ENCODE results near the gene TBL1XR1. TPM values are rescaled to one million over a fixed set of nuclear protein-coding genes. Genes with fewer than 3 reads are reported as not detected.
A peak's percentile ranks its signal among the peaks of the same experiment; 100 is the strongest.

TBL1XR1 gene
- total RNA-seq, 1 donor from 2014 or later: 64.9 TPM

- DNase-seq (ENCODE audit: extremely low read depth, low read depth, low spot score): no peak
These were observed 127.6 kb downstream of the TBL1XR1 start for GRCh38 chr3:177069514-177070329.

GRCh38 chr3:177068967-177069366 is 128.3 kb downstream of the TBL1XR1 start:
- no peak for DNase-seq (ENCODE audit: extremely low read depth, low read depth, low spot score)

DNA sequence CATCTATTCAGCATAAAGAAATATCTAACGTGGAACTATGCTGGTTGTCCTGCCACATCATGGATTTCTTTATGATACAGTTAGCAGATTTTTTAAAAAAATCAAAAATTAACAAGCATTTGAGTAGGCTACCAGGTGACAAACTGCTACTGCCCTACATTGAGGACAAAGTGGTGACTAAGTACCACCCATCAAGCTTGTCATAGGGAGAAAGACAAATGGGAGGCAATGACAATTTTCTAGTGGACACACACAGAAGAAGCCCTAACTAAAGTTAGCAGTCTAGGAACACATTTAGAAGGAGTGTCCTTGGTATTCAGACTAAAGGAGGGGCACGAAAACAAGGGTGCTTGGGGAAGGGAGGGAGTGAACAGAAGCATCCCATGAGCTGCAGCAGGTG is 131.2 kb downstream of the TBL1XR1 start:
- DNase-seq (ENCODE audit: extremely low read depth, low read depth, low spot score): no peak

DNA sequence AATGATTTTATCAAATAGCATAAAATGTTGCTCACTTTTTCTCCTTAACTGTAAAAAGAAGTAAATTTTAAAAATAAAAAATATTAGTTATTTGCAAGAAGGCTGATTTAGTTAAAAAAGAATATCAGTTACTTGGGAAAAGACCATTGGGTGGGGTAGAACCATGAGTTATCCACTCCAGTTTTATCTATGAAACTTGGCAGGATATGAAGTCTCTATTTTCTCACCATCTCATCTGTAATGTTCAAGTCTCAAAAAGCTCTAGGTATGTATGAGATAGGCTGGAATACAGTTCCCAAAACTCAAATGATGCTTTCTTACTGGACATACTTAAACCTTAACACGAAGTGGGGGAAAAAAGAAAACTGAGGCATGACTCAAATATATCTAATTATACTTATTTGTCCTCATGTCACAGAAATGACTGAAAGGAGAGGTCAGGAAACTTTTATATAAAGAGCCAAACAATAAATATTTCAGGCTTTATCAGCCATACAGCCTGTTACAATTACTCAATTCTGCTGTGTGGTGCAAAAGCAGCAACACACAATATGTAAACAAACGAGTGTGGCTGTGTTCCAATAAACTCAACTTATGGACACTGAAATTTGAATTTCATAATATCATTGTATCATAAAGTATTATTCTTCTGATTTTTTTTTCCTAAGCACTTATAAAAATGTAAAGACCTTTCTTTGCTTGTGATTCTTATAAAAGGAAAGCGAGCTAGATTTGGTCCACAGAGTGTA is 131.8 kb downstream of the TBL1XR1 start:
- no peak for DNase-seq (ENCODE audit: extremely low read depth, low read depth, low spot score)

DNA sequence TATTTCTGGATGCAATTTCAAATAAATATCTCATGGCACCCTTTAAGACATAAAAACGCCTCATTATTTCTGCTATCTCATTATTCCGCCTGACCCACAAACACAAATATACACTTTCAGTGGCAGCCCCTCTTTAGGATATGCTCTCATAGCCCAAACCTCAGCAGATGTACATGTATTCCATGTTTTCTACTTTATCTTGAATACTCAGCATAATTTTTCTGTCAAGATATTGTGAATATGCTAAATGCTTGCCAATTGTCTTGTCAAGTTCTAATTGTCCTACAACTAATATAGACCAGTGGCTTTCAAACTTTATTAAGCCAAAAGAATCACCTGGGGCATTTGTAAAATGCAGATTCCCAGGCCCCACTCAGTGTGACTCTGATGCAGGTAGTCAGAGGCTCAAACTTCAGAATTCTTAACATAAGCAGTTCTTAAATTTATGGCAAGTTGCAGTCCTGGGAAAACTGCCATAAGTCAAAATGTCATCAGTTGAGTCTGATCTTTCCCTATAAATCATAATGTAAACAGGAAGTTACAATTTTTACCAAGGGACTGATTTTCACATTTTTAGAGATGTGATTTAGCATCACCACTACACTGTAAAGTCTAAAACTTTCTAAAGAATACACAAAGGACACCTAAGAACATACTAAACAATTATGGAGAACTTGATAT is 135.1 kb downstream of the TBL1XR1 start:
- no peak for DNase-seq (ENCODE audit: extremely low read depth, low read depth, low spot score)

DNA sequence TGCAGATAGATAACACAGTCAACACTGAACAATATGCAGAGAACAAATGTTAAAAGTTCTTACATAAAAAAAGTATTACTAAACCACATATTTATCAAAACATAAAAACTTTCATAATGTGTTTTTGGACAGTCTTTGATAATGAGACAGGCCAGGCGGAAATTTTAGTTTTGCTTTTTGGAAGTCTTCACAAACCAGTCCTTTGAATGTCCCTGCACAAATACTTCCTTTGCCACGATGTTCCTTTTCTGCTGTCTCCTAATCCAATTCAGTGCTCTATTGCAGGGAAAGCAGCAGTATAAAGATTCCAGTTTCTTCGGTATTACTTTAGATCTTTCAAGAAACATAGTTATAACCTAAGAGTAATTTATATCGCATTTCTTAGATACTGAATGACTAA is 135.9 kb downstream of the TBL1XR1 start:
- DNase-seq (ENCODE audit: extremely low read depth, low read depth, low spot score): no peak

DNA sequence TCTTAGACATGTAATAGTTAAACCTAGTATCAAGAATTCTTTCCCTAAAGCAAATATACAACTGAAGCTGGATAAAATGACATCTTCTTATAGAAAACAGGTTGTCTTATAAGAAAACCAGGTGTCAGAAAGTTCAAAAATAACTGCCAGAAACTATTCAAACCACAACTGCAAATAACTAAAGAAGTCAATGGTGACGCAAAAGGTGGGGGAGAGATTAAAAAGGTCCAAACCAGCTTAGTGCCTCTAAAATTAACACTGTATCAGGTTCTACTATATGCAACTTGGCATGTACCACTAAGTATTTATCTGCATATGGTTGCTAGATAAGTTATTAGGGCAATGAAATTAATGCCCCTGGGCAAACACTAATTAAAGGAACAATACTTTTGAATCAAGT is 136.8 kb downstream of the TBL1XR1 start:
- no peak for DNase-seq (ENCODE audit: extremely low read depth, low read depth, low spot score)

DNA sequence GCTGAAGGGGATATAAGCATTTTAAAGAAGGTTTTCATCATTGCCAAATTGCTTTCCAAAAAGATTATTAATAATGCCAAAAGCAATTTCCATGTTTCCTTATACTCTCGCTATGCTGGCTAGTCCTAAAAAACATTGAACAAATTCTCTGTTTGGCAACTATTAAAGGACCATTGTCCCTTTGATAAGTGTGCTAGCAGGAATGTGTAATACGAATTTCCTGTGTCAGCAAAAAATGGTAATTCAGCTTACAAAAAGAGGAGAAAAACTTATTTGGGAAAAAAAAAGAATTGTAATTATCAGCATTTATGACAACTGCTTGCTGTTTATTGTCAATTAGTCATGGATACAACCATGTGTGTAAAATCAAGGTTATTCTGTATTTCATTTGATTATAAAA is 138.6 kb downstream of the TBL1XR1 start:
- no peak for DNase-seq (ENCODE audit: extremely low read depth, low read depth, low spot score)

GRCh38 chr3:177057768-177058167 is 139.5 kb downstream of the TBL1XR1 start:
- no peak for DNase-seq (ENCODE audit: extremely low read depth, low read depth, low spot score)

- no peak for DNase-seq (ENCODE audit: extremely low read depth, low read depth, low spot score)
These were observed 140.4 kb downstream of the TBL1XR1 start for GRCh38 chr3:177056927-177057326.

GRCh38 chr3:177055605-177056571 is 141.4 kb downstream of the TBL1XR1 start:
- no peak for DNase-seq (ENCODE audit: extremely low read depth, low read depth, low spot score)

DNA sequence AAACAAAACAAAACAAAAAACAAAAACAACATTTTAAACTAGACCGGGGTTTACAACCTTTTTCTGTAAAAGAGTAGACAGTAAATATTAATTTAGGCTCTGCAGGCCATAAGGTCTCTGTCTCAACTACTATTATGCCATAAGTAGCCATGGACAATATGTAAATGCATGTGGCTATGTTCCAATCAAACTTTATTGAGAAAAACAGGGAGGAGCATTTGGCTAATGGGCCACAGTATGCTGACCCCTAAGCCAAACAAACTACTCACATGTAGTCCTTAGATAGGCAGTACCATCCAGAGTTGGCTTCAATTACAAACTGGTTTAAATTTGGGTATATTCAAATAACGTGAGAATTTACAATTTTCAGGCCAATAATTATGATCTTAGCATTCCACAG is 144.2 kb downstream of the TBL1XR1 start:
- DNase-seq (ENCODE audit: extremely low read depth, low read depth, low spot score): no peak

GRCh38 chr3:177051411-177051810 is 145.9 kb downstream of the TBL1XR1 start:
- DNase-seq (ENCODE audit: extremely low read depth, low read depth, low spot score): no peak

DNA sequence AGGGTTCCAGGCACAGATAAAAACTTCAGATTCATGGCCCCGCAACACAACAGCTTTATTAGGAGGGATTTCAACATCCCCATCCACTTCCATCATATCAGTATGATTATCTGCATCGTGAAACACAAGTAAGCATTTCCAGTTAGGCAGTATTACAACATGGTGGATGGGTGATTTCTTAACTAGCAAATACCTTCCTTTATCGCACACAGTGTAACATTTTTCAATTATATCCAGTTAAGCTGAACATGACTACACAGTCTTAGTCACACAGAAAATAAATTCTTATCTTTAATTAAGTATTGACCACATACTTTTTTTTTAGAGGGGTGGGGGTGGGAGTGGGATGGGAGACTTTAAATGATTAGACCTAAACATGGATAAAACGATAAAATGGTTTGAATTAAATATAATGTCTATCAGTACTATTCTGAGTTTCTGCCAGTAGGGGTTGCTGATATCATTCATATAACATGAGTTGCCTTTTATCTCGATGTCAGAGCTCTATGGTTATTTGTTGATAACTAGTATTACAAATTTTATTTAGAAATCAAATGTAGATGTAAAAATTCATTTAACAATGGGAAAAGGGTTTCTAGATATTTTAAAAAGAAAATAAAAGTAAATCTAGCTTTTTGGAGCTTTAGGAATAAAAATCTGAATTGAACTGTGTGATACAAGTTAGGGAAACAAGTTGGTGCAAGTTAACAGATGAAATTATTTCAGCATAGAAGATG is 146.6 kb downstream of the TBL1XR1 start:
- DNase-seq (ENCODE audit: extremely low read depth, low read depth, low spot score): peak; percentile 44

DNA sequence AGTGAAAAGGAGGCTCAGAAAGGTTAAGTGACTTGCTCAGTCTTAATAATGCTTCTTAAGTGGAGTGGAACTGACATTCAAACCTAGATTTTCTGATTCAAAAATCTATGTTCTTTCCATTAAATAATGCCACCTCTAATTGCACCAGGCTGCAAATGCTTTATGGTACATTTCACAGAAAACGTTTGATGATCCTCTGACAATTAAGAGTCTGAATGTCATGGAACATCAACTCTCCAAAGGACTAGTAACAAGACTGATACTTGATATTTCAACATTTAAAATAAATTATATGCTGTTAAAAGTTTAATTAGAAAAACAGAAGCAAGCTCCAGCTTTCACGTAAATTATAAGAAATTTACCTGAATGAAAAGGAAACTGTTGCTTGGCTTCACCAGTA is 151.5 kb downstream of the TBL1XR1 start:
- DNase-seq (ENCODE audit: extremely low read depth, low read depth, low spot score): no peak

GRCh38 chr3:177045222-177045621 is 152.1 kb downstream of the TBL1XR1 start:
- no peak for DNase-seq (ENCODE audit: extremely low read depth, low read depth, low spot score)

- no peak for DNase-seq (ENCODE audit: extremely low read depth, low read depth, low spot score)
These were observed 155.3 kb downstream of the TBL1XR1 start for GRCh38 chr3:177041730-177042551.

GRCh38 chr3:177041021-177041729 is 156.1 kb downstream of the TBL1XR1 start:
- DNase-seq (ENCODE audit: extremely low read depth, low read depth, low spot score): no peak
